B cell (primary cell): Measurements from ENCODE around the gene PIGC. TPM values are rescaled to one million over a fixed set of nuclear protein-coding genes. Genes with fewer than 3 reads are reported as not detected.

ENCODE experiments used
- ATAC-seq: fragments of 200-7000 bp; cut with Tn5 transposase; one replicate; pipeline ENCODE4 v1.10.0; 2021; ENCODE audit warnings: low read depth, mild to moderate bottlenecking, moderate number of reproducible peaks, moderate library complexity
- CTCF ChIA-PET: fragments of 350-600 bp; sonication (Branson Sonifier 250); formaldehyde crosslinking; loops from one replicate; lab custom pipeline; 2021; ENCODE audit warnings: antibody characterized with exemption, inconsistent platforms; lab: Charles Lee
- POLR2A ChIA-PET: fragments of 350-600 bp; sonication (Branson Sonifier 250); formaldehyde crosslinking; loops from one replicate; lab custom pipeline; 2021; ENCODE audit warnings: antibody characterized with exemption; lab: Charles Lee
- DNase-seq: peaks from one replicate; pipeline ENCODE4 v3.0.0; 2013
- H2AFZ ChIP-seq: 2 replicates; pipeline ENCODE4 v1.6.1; 2012; ENCODE audit warnings: mild to moderate bottlenecking, low read depth, low read length; ENCODE audit not compliant: insufficient read depth, poor library complexity, severe bottlenecking
- H3K27ac ChIP-seq, 2 donors: 1 replicate in 1 of 2; 2 replicates in 1 of 2; pipeline ENCODE4 v1.5.1; 2012 to 2013; ENCODE audit warnings: low read length in 2 of 2, mild to moderate bottlenecking in 2 of 2, moderate library complexity in 1 of 2
- H3K27me3 ChIP-seq, 4 experiments: fragments of 200-600 bp in 1 of 4; sonication (generic) in 1 of 4; replicated peaks in 1 of 4; 1 replicate in 2 of 4; 2 replicates in 2 of 4; pipeline versions ENCODE4 v1.6.1 to v1.7.0; 2013 to 2016; ENCODE audit warnings: low read length in 3 of 4, mild to moderate bottlenecking in 2 of 4, mixed read lengths in 1 of 4, moderate library complexity in 1 of 4; ENCODE audit not compliant: insufficient read depth in 4 of 4, control insufficient read depth in 3 of 4; ENCODE audit errors: control extremely low read depth in 1 of 4
- H3K36me3 ChIP-seq, 2 experiments: replicated peaks in 1 of 2; 1 replicate in 1 of 2; 2 replicates in 1 of 2; pipeline versions ENCODE4 v1.6.1 to v1.7.1; 2013; ENCODE audit warnings: low read length in 1 of 2; ENCODE audit not compliant: insufficient read depth in 2 of 2, control insufficient read depth in 1 of 2; ENCODE audit errors: control extremely low read depth in 1 of 2, extremely low read depth in 1 of 2
- H3K4me1 ChIP-seq, 2 donors: fragments of 200-600 bp in 1 of 2; sonication (generic) in 1 of 2; 1 replicate in 1 of 2; 2 replicates in 1 of 2; pipeline versions ENCODE4 v1.5.1 to v1.6.1; 2013 to 2017; ENCODE audit warnings: low read length in 2 of 2; ENCODE audit not compliant: control insufficient read depth in 2 of 2, insufficient read depth in 2 of 2
- H3K4me2 ChIP-seq: replicated peaks from 2 replicates; pipeline ENCODE3; 2012; ENCODE audit warnings: mild to moderate bottlenecking, low read depth, low read length; ENCODE audit not compliant: poor library complexity, severe bottlenecking
- H3K4me3 ChIP-seq, 5 experiments: fragments of 200-600 bp in 1 of 5; sonication (generic) in 1 of 5; 1 replicate in 3 of 5; 2 replicates in 2 of 5; pipeline versions ENCODE4 v1.5.1 to v1.7.0; 2011 to 2016; ENCODE audit warnings: low read length in 4 of 5, mild to moderate bottlenecking in 4 of 5, low read depth in 2 of 5, control low read depth in 1 of 5, moderate library complexity in 1 of 5; ENCODE audit not compliant: insufficient read depth in 1 of 5; ENCODE audit errors: control extremely low read depth in 1 of 5, extremely low read depth in 1 of 5
- H3K79me2 ChIP-seq: fragments of 200-600 bp; sonication (generic); one replicate; pipeline ENCODE4 v1.6.0; 2016; ENCODE audit warnings: low read length; ENCODE audit not compliant: control insufficient read depth, insufficient read depth
- H3K9ac ChIP-seq: fragments of 200-600 bp; sonication (generic); 2 replicates; pipeline ENCODE4 v1.6.1; 2017; ENCODE audit warnings: mild to moderate bottlenecking, low read length, moderate library complexity
- H3K9me3 ChIP-seq, 3 donors: one replicate each; pipeline versions ENCODE4 v1.6.1 to v1.7.1; 2013; ENCODE audit warnings: low read length in 2 of 3; ENCODE audit not compliant: control insufficient read depth in 2 of 3, insufficient read depth in 1 of 3; ENCODE audit errors: control extremely low read depth in 1 of 3
- H4K20me1 ChIP-seq: 2 replicates; pipeline ENCODE4 v1.6.0; 2012; ENCODE audit warnings: mild to moderate bottlenecking, low read length; ENCODE audit not compliant: insufficient read depth, control insufficient read depth, poor library complexity, severe bottlenecking
- H3K27ac Mint-ChIP-seq: one replicate; pipeline ENCODE4 v1.8.0; 2021; ENCODE audit warnings: mixed read lengths
- H3K27me3 Mint-ChIP-seq: one replicate; pipeline ENCODE4 v1.8.0; 2021; ENCODE audit warnings: mixed read lengths
- H3K4me1 Mint-ChIP-seq: one replicate; pipeline ENCODE4 v1.8.0; 2021; ENCODE audit warnings: mixed read lengths
- H3K4me3 Mint-ChIP-seq: one replicate; pipeline ENCODE4 v1.8.0; 2021; ENCODE audit warnings: mixed read lengths
- H3K9me3 Mint-ChIP-seq: one replicate; pipeline ENCODE4 v1.8.0; 2022; ENCODE audit warnings: mixed read lengths; ENCODE audit not compliant: insufficient read depth
- EZH2 ChIP-seq: IDR thresholded peaks from 2 replicates; pipeline ENCODE4 v1.6.1; 2012; ENCODE audit warnings: borderline replicate concordance, low read depth, mild to moderate bottlenecking, moderate library complexity, low read length; ENCODE audit not compliant: insufficient read depth, poor library complexity, severe bottlenecking
- WGBS: methylation state at CpG from one replicate; pipeline ENCODE4 v1.1.5; 2013; ENCODE audit warnings: missing lambda C conversion rate; ENCODE audit not compliant: insufficient coverage; 5-methylcytosine and 5-hydroxymethylcytosine counted together
- intact Hi-C: fragments of 100-400 bp; cut with micrococcal nuclease; formaldehyde crosslinking; loops from one replicate; pipeline ENCODE4 v1.10.0; 2022
- polyA plus RNA-seq: library from polyadenylated mRNA; depleted of rRNA; stranded (reverse); fragments of >200 nt; gene quantifications from 2 replicates; pipeline ENCODE4 v1.2.3, GENCODE V29; 2012
- total RNA-seq, 2 donors: library from RNA; stranded (reverse); fragments of 120-200 nt in 1 of 2; gene quantifications; 1 replicate in 1 of 2; 2 replicates in 1 of 2; pipeline versions ENCODE4 v1.2.3 to v1.2.4, GENCODE V29; 2013 to 2022
- TF ChIP-seq, protein P1 (sequence below): fragments of 200-600 bp; IDR thresholded peaks from one replicate; pipeline ENCODE4 v1.8.0; 2022; ENCODE audit warnings: antibody characterized with exemption, mild to moderate bottlenecking

The PIGC gene
- total and polyA plus RNA-seq, 2 donors (not counting 1 experiment from before 2014, with no cell fraction given), result 16.2 to 28.8 TPM

DNA sequence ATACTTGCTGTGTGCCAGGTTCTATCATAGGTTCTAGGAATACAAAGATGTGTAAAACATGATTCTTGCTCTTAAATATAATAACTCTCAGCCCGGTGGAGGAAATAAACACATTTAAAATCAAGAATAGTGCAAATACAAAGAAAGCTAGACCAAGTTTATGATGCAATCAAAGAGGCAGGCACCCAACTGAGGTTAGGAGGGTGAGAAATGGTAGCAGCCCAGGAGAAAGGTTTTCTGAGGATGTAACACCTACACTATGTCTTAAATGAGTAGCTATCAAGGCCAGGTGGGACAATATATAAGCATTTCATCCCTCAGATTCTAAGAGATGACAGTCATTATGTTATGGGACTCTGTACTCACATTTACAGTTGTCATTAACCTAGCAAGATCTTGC, 9.7 kb upstream of the PIGC start:
- Mint-ChIP-seq H3K4me1 (peaks cover 6% of the 10 kb centered on the region), H3K4me3 (no peak overlapping the region), H3K27me3 (peaks cover 5% of the 10 kb centered on the region), H3K27ac (no peak overlapping the region), H3K9me3 (no peaks in the 10 kb centered on the region)
- H3K4me2 ChIP-seq, result no peak overlapping the region
- H4K20me1 ChIP-seq, result no peaks in the 10 kb centered on the region
- intact Hi-C loops, result no loop called here
- WGBS, result no CpG with 5 or more reads among the region's 1 CpG
- no peak overlapping the region for H2AFZ ChIP-seq
- TF ChIP-seq, protein P1, sequence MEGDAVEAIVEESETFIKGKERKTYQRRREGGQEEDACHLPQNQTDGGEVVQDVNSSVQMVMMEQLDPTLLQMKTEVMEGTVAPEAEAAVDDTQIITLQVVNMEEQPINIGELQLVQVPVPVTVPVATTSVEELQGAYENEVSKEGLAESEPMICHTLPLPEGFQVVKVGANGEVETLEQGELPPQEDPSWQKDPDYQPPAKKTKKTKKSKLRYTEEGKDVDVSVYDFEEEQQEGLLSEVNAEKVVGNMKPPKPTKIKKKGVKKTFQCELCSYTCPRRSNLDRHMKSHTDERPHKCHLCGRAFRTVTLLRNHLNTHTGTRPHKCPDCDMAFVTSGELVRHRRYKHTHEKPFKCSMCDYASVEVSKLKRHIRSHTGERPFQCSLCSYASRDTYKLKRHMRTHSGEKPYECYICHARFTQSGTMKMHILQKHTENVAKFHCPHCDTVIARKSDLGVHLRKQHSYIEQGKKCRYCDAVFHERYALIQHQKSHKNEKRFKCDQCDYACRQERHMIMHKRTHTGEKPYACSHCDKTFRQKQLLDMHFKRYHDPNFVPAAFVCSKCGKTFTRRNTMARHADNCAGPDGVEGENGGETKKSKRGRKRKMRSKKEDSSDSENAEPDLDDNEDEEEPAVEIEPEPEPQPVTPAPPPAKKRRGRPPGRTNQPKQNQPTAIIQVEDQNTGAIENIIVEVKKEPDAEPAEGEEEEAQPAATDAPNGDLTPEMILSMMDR, result no peak
- TF ChIP-seq EZH2, result no peak
- H3K9ac ChIP-seq, result no peak overlapping the region
- no peak overlapping the region for H3K27ac ChIP-seq
- no peaks in the 10 kb centered on the region for H3K9me3 ChIP-seq
- H3K4me3 ChIP-seq, result no peak overlapping the region
- H3K36me3 ChIP-seq, result no peaks in the 10 kb centered on the region
- ChIA-PET CTCF (interaction anchor here (0.7 to 1.3 kb wide), 2 partner anchors 10 to 266 kb away, joined by 3 read pairs; partner anchors contain the start of gene PIGC), POLR2A (no interaction called here)
- no peak for DNase-seq
- H3K79me2 ChIP-seq, result no peaks in the 10 kb centered on the region
- no peaks in the 10 kb centered on the region for H3K27me3 ChIP-seq
- peaks cover 0 to 6% of the 10 kb centered on the region in 2 donors for H3K4me1 ChIP-seq
- ATAC-seq, result no peak

DNA sequence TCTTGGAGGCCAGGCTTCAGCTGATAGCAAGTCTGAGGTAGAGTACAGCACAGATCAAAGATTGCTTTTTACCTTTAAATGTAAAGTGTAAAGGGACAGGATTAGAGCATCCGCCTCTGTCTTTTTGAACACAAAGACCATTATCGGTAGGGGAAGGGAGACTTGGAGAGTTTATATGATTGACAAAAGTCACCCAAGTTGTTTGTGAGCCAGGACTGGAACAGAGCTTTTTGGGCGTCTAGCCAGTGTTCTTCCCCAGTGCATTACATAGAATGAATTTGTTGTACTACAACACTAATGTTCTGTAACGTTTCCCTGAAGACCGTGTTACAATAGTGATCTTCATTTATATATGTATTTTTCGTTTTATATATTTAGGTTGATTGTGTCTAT, 9.3 kb upstream of the PIGC start:
- POLR2A ChIA-PET, result no interaction called here
- CTCF ChIA-PET, result interaction anchor here (1.0 kb wide), 1 partner anchor 24 kb away, joined by 3 read pairs; no protein-coding TSS in a partner anchor
- WGBS, result no CpG with 5 or more reads among the region's 6 CpGs

More for the DNA sequence above, 9.3 kb upstream of the PIGC start:
- Histone ChIP-seq H3K4me1 (peaks cover 0 to 6% of the 10 kb centered on the region in 2 donors), H3K79me2 (no peaks in the 10 kb centered on the region), H3K27ac (no peak overlapping the region), H3K36me3 (no peaks in the 10 kb centered on the region), H3K4me3 (no peak overlapping the region), H3K9ac (no peak overlapping the region), H3K9me3 (no peaks in the 10 kb centered on the region), H4K20me1 (no peaks in the 10 kb centered on the region), H2AFZ (no peak overlapping the region), H3K4me2 (no peak overlapping the region), H3K27me3 (no peaks in the 10 kb centered on the region)
- H3K4me3 Mint-ChIP-seq, result no peak overlapping the region
- no peak for ATAC-seq
- H3K4me1 Mint-ChIP-seq, result peaks cover 6% of the 10 kb centered on the region
- TF ChIP-seq, protein P1, result no peak
- TF ChIP-seq EZH2, result no peak
- H3K9me3 Mint-ChIP-seq, result no peaks in the 10 kb centered on the region
- no peak overlapping the region for H3K27ac Mint-ChIP-seq
- H3K27me3 Mint-ChIP-seq, result peaks cover 5% of the 10 kb centered on the region
- no peak for DNase-seq
- intact Hi-C loops, result no loop called here
